K562 treated with DMSO at 1 percent for 24 hours (cell line): ENCODE measurements around the gene OR4K13. TPM values are rescaled to one million over a fixed set of nuclear protein-coding genes. Genes with fewer than 3 reads are reported as not detected.

Source experiments
- total RNA-seq: library from RNA; unstranded; fragments of 300-600 nt; gene quantifications from 2 replicates; pipeline ENCODE4 v1.2.3, GENCODE V29; 2022; ENCODE audit warnings: low read depth; ENCODE audit not compliant: insufficient read depth

The OR4K13 gene, protein sequence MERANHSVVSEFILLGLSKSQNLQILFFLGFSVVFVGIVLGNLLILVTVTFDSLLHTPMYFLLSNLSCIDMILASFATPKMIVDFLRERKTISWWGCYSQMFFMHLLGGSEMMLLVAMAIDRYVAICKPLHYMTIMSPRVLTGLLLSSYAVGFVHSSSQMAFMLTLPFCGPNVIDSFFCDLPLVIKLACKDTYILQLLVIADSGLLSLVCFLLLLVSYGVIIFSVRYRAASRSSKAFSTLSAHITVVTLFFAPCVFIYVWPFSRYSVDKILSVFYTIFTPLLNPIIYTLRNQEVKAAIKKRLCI
- total RNA-seq, result not detected in 2 replicates

DNA sequence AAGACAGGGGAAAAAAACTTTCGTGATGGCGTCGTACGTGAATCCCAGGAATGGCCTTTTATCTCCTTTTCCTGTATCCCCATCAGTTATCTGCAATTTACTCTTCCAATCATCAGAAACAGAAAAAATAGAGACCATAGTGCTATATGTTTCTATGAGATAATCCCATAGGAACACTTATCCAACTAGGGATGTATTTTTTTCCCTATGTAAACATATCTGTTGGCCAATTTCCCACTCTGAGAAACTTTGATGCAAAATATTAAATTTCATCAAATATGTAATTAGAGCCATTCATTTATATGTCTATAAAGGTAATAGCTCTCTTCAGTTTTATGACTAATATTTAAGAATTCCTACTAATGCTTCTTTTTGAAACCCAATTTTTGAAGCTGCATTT is at the start of gene OR4K13:
TSS of gene OR4K13 (minus strand) at position 101 of the 400 bp plus-strand sequence. CDS start 1,280 bp downstream, outside the sequence.

GRCh38 chr14:20059745-20060144 is 23.9 kb upstream of the OR4K13 start, which contains the start of gene OR4L1:
OR4L1 (plus strand) TSS chr14:20060045; CDS start chr14:20060045, 0 bp downstream.

GRCh38 chr14:20019257-20019865 is 16.5 kb downstream of the OR4K13 start, which contains the start of gene OR4K14:
OR4K14 (minus strand) TSS chr14:20019307; CDS start chr14:20015193, 4,114 bp downstream.

DNA sequence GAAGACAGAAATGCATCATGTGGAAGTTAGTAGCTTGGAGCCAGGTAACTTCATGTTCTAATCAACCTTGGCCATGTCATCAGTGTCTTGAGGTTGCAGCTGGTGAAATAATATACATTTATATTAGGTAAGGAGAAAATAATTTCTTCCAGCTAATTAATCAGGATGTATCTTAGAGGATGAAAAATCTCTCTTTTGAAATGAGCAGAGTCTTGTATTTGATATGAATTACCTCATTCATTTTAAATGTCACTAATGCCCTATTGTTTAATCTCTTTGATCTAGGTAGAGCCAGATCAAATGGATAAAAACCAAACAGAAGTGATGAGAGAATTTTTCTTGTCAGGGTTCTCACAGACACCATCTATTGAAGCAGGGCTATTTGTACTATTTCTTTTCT is 34.0 kb downstream of the OR4K13 start, which contains the start of gene OR4Q2:
TSS of gene OR4Q2 (plus strand) at position 301 of the 400 bp plus-strand sequence.

Other genes starting within 250 kb of the OR4K13 start
- gene OR4N2, start 232.3 kb downstream of the OR4K13 start, total RNA-seq, result not detected in 2 replicates
- gene OR4K2, start 160.9 kb downstream of the OR4K13 start, total RNA-seq, result not detected in 2 replicates
- gene OR4K5, start 115.4 kb downstream of the OR4K13 start, total RNA-seq, result not detected in 2 replicates
- not detected in 2 replicates for gene OR4K1, start 105.1 kb downstream of the OR4K13 start, total RNA-seq
- gene OR4K15, start 60.4 kb downstream of the OR4K13 start, total RNA-seq, result not detected in 2 replicates
- gene OR4Q2, start 33.9 kb downstream of the OR4K13 start, total RNA-seq, result not detected in 2 replicates
- gene OR4K14, start 16.7 kb downstream of the OR4K13 start, total RNA-seq, result not detected in 2 replicates
- not detected in 2 replicates for gene OR4L1, start 24.0 kb upstream of the OR4K13 start, total RNA-seq
- not detected in 2 replicates for gene OR4K17, start 74.7 kb upstream of the OR4K13 start, total RNA-seq
- gene OR4N5, start 102.8 kb upstream of the OR4K13 start, total RNA-seq, result not detected in 2 replicates
- gene OR11G2, start 154.9 kb upstream of the OR4K13 start, total RNA-seq, result not detected in 2 replicates
- gene OR11H6, start 187.7 kb upstream of the OR4K13 start, total RNA-seq, result not detected in 2 replicates
- gene OR11H7, start 192.9 kb upstream of the OR4K13 start, total RNA-seq, result not detected in 2 replicates
- not detected in 2 replicates for gene OR11H4, start 203.2 kb upstream of the OR4K13 start, total RNA-seq